ENCODE measurements around the gene ADGRB2. TPM values are rescaled to one million over a fixed set of nuclear protein-coding genes. Genes with fewer than 3 reads are reported as not detected.

The ADGRB2 gene
- total RNA-seq, 1 donor from 2014 or later, result 12.1 TPM

DNA sequence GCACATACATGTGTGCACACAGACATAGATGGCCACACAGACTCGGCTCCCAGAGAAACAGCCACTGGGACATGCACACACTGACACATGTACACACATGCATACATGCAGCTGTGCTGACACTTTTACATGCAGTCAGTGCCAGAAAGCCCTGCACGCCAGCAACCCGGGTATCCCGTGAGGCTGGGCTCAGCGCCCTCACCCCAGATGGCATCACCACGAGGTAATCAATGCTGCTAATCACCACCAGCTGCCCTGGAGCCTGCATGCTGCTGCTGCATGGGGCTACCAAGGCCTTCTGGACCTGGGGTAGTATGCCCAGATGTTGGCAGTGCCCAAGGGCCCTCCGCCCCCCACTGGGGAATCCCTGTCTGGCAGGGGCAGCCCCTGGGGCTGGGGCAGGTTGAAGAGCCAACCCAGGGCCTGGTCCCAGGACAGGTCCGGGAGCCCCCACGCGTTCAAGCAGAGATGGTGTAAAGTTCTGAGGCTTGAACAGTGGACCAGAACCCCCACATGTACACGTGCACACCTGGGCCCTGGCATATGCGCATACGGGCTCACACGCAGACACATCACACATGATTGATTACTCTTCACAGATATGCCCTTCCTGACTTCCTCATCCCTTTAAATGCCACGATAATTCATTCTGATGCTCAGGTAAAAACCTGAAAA, 57.6 kb downstream of the ADGRB2 start:
- DNase-seq, result no peak
- Histone ChIP-seq H3K4me1 (peaks cover 35% of the 10 kb centered on the region), H3K27me3 (ENCODE audit: low read depth) (peaks cover 9% of the 10 kb centered on the region), H3K4me3 (no peak overlapping the region), H3K27ac (replicated peaks) (no peak overlapping the region), H3K36me3 (no peaks in the 10 kb centered on the region), H3K9me3 (replicated peaks) (no peaks in the 10 kb centered on the region)
- intact Hi-C loops (cut with micrococcal nuclease), result no loop called here
- TF ChIP-seq, protein P1, sequence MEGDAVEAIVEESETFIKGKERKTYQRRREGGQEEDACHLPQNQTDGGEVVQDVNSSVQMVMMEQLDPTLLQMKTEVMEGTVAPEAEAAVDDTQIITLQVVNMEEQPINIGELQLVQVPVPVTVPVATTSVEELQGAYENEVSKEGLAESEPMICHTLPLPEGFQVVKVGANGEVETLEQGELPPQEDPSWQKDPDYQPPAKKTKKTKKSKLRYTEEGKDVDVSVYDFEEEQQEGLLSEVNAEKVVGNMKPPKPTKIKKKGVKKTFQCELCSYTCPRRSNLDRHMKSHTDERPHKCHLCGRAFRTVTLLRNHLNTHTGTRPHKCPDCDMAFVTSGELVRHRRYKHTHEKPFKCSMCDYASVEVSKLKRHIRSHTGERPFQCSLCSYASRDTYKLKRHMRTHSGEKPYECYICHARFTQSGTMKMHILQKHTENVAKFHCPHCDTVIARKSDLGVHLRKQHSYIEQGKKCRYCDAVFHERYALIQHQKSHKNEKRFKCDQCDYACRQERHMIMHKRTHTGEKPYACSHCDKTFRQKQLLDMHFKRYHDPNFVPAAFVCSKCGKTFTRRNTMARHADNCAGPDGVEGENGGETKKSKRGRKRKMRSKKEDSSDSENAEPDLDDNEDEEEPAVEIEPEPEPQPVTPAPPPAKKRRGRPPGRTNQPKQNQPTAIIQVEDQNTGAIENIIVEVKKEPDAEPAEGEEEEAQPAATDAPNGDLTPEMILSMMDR (IDR thresholded peaks at IDR 0.05; ENCODE audit: borderline replicate concordance), result no peak

DNA sequence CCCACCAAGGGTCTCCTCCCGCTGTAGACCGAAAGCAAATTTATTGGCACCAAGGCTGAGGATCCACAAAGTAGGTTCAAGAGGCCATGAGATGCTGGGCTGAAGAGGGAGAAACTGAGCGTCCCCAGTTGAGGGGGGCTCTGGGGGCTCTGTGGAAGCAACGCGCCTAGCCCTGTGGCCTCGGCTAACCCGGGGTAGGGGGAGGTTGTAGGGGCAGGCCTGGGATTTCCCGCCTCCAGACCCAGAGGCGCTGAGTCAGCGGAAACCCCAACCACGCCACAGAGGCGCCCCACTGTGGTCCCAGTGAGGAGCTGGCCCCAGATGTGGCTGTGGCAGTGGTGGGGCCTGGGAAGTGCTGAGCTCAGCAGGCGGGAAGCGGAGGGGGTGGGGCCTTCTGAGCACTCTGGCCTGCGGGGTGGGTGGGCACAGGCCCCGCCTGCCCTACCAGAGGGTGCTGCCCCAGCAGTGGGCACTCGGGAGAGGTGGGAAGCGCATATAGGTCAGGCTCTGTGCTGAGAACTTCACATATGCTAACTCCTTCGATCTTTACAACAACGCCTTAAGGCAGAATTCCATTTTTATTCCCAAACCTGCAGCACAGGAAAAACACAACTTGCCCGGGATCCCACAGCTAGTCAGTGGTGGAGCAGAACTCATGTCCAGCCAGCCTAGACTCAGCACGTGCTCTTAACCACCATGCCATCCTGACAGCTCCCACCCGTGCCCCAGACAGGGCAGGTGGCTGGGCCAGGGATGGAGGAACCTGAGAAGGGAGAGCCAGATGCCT, 58.9 kb downstream of the ADGRB2 start:
- TF ChIP-seq, protein P1 (IDR thresholded peaks at IDR 0.05; ENCODE audit: borderline replicate concordance), result peak; percentile 26
- Histone ChIP-seq H3K36me3 (no peaks in the 10 kb centered on the region), H3K4me1 (peaks cover 47% of the 10 kb centered on the region), H3K9me3 (replicated peaks) (no peaks in the 10 kb centered on the region), H3K27ac (replicated peaks) (peak overlapping the region; percentile 73), H3K27me3 (ENCODE audit: low read depth) (peaks cover 9% of the 10 kb centered on the region), H3K4me3 (peak overlapping the region; percentile 61)
- peak; percentile 54 for DNase-seq
- intact Hi-C loops (cut with micrococcal nuclease), result no loop called here

DNA sequence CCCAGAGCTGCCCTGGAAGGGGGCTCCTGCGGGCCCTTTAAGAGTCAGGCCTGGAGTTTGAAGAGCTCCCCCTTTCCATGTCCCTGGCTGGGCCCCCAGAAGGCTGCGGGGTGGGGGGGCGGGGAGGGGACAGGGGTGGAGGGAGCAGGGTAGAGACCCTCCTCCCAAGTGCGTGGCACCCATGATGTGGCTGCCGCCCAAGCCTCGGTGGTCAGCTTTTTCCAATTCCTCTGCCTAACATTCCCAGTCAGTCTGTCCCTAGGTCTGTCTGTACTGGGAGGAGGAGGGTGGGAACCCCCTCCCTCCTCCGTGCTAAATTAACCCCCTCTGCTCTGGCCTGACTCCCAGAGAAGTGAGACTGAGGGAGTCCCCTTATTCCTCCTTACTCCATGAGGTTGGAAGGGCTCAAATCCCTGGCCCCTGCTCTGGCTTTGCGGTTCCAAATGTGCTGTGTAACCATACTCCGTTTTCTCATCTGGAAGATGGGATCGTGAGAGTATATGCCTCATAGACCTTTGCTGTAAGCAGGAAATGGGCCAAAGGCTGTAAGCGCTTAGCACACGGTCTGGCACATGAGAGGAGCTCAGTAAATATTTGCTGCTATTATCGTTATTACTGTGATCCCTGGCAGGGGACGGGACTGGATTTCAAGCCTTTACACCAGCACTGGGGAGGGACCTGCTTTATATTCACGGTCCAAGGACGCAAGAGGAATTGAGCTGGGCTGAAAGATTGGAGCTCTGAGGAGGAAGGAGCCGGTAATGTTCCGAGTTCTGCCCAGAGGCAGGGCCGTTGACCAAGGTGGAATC, 59.7 kb downstream of the ADGRB2 start:
- Histone ChIP-seq H3K4me1 (peaks cover 54% of the 10 kb centered on the region), H3K9me3 (replicated peaks) (no peaks in the 10 kb centered on the region), H3K4me3 (peak overlapping the region; percentile 61), H3K27ac (replicated peaks) (peak overlapping the region; percentile 73), H3K27me3 (ENCODE audit: low read depth) (peaks cover 9% of the 10 kb centered on the region), H3K36me3 (no peaks in the 10 kb centered on the region)
- intact Hi-C loops (cut with micrococcal nuclease), result no loop called here
- no peak for DNase-seq
- TF ChIP-seq, protein P1 (IDR thresholded peaks at IDR 0.05; ENCODE audit: borderline replicate concordance), result no peak

DNA sequence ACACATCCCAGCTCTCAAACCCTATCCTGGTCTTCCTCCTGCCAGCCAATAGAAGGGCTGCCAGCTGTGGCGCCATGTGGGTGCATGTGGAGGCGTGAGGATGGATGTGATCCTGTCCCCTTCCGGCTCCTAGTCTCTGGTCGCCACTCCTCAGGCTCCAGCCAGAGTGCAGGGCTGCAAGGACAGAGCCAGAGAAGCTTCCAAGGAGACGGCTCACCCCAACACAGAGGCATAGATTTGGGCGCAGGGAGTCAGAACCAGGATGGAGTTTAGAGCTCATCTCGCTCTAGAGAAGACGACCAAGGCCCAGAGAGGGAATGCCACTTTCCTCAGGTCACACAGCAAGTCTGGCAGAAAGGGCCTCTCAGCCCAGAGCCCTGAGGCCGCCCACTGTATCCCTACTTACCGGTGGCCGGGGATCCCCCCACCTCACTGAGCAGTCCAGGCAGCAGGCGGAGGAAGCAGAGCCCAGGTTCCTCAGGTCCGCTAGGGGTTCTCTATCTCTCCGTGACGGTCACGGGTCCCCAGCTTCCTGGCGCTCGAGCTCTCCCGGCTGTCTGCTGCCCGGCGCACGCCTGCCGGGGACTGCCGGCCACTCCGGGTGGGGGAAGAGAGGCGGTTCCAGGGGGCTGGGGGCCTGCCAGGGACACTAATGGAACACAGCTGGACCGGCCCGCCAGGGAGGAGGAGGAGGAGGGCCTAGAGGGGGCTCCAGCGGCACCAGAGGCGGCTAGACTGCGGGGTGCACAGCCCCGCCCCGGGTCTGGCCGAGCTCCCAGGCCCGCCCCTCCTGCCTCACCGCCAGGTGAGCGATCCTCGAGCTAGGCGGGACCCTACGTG, 60.5 kb downstream of the ADGRB2 start, which contains the start of gene COL16A1:
Gene COL16A1, minus strand, starts transcription at position 587 of the 840 bp plus-strand sequence. CDS start 1,824 bp downstream, outside the sequence.
- Histone ChIP-seq H3K9me3 (replicated peaks) (no peaks in the 10 kb centered on the region), H3K36me3 (no peaks in the 10 kb centered on the region), H3K27me3 (ENCODE audit: low read depth) (peaks cover 9% of the 10 kb centered on the region), H3K4me3 (peak within 1 kb of the TSS; percentile 61), H3K4me1 (peaks cover 58% of the 10 kb centered on the region), H3K27ac (replicated peaks) (peak within 1 kb of the TSS; percentile 73)
- intact Hi-C loops (cut with micrococcal nuclease), result no loop called here
- TF ChIP-seq, protein P1 (IDR thresholded peaks at IDR 0.05; ENCODE audit: borderline replicate concordance), result no peak
- peak; percentile 82 for DNase-seq
